AG10803 (cell line): ENCODE data around the gene RBM14.

ENCODE experiments used
- DNase-seq: peaks from one replicate; pipeline ENCODE4 v3.0.0; 2010; ENCODE audit warnings: low read depth
- H3K4me3 ChIP-seq: 2 replicates; pipeline ENCODE4 v1.5.1; 2011; ENCODE audit warnings: mild to moderate bottlenecking, low read length, control low read depth
- TF ChIP-seq, protein P1 (sequence below): conservative IDR thresholded peaks from 2 replicates; pipeline ENCODE4 v1.5.1; 2011; ENCODE audit warnings: mild to moderate bottlenecking, low read length, control low read depth, inconsistent platforms

The RBM14 gene

DNA sequence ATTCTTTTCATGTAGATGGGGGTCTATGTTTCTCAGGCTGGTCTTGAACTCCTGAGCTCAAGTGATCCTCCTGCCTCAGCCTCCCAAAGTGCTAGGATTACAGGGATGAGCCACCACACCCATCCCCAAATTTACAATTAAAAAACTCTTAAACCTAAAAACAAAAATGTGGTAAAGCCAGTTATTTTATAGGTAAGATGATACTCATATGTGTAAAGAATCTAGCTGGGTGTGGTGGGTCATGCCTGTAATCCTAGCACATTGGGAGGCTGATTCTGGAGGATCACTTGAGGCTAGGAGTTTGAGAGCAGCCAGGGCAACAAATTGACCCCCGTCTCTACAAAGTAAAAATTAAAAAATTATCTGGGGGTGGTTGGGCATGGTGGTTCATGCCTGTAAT is 4.0 kb upstream of the RBM14 start:
- DNase-seq: no peak
- TF ChIP-seq, protein P1, sequence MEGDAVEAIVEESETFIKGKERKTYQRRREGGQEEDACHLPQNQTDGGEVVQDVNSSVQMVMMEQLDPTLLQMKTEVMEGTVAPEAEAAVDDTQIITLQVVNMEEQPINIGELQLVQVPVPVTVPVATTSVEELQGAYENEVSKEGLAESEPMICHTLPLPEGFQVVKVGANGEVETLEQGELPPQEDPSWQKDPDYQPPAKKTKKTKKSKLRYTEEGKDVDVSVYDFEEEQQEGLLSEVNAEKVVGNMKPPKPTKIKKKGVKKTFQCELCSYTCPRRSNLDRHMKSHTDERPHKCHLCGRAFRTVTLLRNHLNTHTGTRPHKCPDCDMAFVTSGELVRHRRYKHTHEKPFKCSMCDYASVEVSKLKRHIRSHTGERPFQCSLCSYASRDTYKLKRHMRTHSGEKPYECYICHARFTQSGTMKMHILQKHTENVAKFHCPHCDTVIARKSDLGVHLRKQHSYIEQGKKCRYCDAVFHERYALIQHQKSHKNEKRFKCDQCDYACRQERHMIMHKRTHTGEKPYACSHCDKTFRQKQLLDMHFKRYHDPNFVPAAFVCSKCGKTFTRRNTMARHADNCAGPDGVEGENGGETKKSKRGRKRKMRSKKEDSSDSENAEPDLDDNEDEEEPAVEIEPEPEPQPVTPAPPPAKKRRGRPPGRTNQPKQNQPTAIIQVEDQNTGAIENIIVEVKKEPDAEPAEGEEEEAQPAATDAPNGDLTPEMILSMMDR: no peak
- H3K4me3 ChIP-seq: no peak overlapping the region

DNA sequence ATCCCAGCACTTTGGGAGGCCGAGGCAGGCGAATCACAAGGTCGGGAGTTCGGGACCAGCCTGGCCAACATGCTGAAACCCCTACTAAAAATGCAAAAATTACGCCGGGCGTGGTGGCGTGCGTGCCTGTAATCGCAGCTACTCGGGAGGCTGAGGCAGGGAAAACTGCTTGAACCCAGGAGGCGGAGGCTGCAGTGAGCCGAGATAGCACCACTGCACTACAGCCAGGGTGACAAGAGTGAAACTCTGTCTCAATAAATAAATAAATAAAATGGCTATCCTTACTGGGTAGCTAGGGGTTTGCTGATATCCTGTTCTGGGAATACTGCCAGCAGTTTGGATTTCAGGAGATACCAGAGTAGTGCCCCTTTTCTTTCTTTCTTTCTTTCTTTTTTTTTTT is 2.4 kb upstream of the RBM14 start:
- no peak overlapping the region for H3K4me3 ChIP-seq
- TF ChIP-seq, protein P1: no peak
- DNase-seq: no peak

DNA sequence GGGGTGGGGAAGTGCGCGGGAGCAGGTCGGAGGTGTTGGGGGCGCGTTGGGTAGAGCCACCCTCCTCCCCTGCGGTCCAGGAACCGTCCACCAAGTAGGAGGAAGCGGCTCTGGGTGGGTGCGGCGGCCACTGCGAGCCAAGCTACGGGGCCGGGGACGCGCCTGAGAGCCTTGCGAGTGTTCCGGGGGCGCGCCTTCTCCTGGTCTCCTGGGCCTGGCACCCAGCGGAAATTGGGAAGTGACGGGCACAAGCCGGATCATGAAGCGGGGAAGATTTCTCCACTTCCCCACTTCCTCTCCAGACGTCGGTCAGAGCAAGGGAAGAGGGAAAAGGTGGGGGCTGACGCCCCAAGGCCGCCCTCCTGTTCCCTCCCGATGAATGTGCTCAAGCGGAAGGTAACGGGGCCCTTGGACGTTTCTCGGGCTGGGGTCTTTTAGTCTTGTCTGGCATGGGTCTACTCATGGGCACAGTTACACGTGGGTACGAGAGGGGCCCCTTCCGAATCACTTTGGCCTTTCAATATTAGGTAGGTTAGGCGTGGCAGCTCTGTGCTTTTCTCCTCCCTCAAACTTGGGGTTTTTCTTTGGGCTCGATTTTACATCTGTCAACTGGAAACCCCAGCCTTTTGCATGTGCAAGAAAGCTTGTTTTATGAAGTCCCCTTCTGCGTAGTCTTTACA is 865 bp downstream of the RBM14 start:
- TF ChIP-seq, protein P1: no peak
- DNase-seq: peak; percentile 60
- peak overlapping the region; percentile 97 for H3K4me3 ChIP-seq

DNA sequence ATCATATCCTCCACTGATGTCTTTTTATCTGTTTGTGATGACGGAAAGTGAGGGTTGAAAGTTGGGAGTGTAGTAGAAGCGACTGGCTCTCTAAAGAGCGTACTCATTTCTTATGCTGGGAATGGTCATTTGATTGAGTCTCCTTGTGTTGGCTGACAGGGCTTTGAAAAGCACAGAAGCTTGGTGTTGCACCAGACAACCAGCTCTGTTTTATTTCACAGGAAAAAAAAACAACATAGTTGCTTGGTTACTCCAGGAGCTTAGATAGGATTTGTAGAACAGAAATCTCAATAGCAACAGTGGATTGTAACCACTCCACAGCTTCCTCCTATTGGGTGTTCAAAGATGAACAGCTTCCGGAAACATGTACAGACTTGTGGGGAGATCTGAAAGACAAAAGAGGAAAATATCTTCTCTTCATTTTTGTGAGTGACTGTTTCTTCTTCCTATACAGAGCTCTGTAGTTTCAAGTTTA is 2.7 kb downstream of the RBM14 start:
- TF ChIP-seq, protein P1: no peak
- DNase-seq: peak; percentile 75
- H3K4me3 ChIP-seq: peak overlapping the region; percentile 97

DNA sequence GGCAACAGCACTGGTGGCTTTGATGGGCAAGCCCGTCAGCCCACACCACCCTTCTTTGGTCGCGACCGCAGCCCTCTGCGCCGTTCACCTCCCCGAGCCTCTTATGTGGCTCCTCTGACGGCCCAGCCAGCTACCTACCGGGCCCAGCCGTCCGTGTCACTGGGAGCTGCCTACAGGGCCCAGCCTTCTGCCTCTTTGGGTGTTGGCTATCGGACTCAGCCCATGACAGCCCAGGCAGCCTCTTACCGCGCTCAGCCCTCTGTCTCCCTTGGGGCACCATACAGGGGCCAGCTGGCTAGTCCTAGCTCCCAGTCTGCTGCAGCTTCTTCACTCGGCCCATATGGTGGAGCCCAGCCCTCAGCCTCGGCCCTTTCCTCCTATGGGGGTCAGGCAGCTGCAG is 8.0 kb downstream of the RBM14 start:
- H3K4me3 ChIP-seq: no peak overlapping the region
- no peak for DNase-seq
- TF ChIP-seq, protein P1: no peak

DNA sequence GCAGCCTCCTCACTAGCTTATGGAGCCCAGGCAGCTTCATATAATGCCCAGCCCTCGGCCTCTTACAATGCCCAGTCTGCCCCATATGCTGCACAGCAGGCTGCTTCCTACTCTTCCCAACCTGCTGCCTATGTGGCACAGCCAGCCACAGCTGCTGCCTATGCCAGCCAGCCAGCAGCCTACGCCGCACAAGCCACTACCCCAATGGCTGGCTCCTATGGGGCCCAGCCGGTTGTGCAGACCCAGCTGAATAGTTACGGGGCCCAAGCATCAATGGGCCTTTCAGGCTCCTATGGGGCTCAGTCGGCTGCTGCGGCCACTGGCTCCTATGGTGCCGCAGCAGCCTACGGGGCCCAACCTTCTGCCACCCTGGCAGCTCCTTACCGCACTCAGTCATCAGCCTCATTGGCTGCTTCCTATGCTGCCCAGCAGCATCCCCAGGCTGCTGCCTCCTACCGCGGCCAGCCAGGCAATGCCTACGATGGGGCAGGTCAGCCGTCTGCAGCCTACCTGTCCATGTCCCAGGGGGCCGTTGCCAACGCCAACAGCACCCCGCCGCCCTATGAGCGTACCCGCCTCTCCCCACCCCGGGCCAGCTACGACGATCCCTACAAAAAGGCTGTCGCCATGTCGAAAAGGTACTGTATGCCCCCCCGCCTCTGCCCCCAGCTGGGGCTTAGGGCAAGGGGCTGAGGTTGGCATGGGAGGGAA is 8.8 kb downstream of the RBM14 start:
- no peak overlapping the region for H3K4me3 ChIP-seq
- DNase-seq: no peak
- TF ChIP-seq, protein P1: no peak

DNA sequence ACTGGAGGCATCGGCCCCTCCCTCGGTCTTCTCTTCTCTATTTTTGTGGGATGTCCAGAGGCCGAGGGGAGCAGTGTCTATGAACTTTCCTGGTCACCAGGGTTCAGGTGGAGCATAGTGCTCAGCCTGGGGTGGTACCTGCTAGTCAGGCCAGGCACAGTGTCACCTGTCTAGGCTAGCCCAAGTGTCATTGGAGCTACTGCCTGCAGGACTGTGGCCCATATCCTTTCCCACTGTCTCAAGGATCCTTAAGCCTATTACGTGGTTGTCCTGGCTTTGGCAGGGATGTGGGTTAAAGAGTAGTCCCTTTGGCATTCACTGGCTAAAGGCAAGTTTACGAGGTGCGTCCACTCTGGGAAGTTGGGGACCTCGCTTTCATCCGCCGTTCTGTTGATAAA is 9.3 kb downstream of the RBM14 start:
- H3K4me3 ChIP-seq: no peak overlapping the region
- TF ChIP-seq, protein P1: no peak
- no peak for DNase-seq
